ENCODE measurements around the gene NEGR1.

DNA sequence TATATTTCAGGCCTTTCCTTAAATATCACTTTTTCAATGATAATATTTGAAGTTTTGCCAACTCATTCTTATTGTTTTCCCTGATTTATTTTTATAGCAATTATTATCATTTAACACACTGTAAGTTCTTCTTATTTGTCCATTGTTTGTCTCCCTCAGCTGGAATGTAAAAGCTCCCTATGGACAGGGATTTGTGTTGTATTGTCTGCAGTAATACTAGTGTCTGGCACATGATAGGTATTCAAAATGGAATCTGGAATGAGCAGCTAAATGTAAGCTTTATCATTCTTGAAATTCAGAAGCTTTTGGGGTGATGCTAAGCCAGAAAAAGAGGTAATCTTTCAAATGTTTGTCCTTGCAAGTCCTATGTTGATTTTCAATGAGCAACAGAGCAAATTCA, 112.1 kb downstream of the NEGR1 start:
- TF ChIP-seq, protein P1, sequence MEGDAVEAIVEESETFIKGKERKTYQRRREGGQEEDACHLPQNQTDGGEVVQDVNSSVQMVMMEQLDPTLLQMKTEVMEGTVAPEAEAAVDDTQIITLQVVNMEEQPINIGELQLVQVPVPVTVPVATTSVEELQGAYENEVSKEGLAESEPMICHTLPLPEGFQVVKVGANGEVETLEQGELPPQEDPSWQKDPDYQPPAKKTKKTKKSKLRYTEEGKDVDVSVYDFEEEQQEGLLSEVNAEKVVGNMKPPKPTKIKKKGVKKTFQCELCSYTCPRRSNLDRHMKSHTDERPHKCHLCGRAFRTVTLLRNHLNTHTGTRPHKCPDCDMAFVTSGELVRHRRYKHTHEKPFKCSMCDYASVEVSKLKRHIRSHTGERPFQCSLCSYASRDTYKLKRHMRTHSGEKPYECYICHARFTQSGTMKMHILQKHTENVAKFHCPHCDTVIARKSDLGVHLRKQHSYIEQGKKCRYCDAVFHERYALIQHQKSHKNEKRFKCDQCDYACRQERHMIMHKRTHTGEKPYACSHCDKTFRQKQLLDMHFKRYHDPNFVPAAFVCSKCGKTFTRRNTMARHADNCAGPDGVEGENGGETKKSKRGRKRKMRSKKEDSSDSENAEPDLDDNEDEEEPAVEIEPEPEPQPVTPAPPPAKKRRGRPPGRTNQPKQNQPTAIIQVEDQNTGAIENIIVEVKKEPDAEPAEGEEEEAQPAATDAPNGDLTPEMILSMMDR (IDR thresholded peaks at IDR 0.05; ENCODE audit: low read depth, low read length, missing input control) = no peak
- TF ChIP-seq YY1 (IDR thresholded peaks at IDR 0.05) (no peak), EGR1 (IDR thresholded peaks at IDR 0.05; ENCODE audit: low read depth in 2 of 2) (no peak), JUND (IDR thresholded peaks at IDR 0.05) (no peak)
- TF ChIP-seq, protein P2, sequence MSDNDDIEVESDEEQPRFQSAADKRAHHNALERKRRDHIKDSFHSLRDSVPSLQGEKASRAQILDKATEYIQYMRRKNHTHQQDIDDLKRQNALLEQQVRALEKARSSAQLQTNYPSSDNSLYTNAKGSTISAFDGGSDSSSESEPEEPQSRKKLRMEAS (IDR thresholded peaks at IDR 0.05) = no peak
- TF ChIP-seq, protein P3, sequence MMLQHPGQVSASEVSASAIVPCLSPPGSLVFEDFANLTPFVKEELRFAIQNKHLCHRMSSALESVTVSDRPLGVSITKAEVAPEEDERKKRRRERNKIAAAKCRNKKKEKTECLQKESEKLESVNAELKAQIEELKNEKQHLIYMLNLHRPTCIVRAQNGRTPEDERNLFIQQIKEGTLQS (IDR thresholded peaks at IDR 0.05) = no peak
- TF ChIP-seq, protein P4, sequence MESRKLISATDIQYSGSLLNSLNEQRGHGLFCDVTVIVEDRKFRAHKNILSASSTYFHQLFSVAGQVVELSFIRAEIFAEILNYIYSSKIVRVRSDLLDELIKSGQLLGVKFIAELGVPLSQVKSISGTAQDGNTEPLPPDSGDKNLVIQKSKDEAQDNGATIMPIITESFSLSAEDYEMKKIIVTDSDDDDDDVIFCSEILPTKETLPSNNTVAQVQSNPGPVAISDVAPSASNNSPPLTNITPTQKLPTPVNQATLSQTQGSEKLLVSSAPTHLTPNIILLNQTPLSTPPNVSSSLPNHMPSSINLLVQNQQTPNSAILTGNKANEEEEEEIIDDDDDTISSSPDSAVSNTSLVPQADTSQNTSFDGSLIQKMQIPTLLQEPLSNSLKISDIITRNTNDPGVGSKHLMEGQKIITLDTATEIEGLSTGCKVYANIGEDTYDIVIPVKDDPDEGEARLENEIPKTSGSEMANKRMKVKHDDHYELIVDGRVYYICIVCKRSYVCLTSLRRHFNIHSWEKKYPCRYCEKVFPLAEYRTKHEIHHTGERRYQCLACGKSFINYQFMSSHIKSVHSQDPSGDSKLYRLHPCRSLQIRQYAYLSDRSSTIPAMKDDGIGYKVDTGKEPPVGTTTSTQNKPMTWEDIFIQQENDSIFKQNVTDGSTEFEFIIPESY (IDR thresholded peaks at IDR 0.05) = no peak
